Thoracic aorta (tissue), 2 donors: Measurements from ENCODE around the gene DZIP1. TPM values are rescaled to one million over a fixed set of nuclear protein-coding genes. Genes with fewer than 3 reads are reported as not detected.

Experiments used
- ATAC-seq: fragments of 150-250 bp; one replicate; pipeline ENCODE4 v1.8.0; 2017; ENCODE audit warnings: low read depth; ENCODE audit not compliant: insufficient number of reproducible peaks, low FRiP score
- DNase-seq: peaks from one replicate; pipeline ENCODE4 v3.0.0-alpha.2; 2020; ENCODE audit warnings: low spot score
- H3K27ac ChIP-seq, 2 donors: fragments of 200-600 bp; sonication (generic); 1 replicate in 1 of 2; 2 replicates in 1 of 2; pipeline ENCODE4 v1.5.1; 2016; ENCODE audit warnings: mild to moderate bottlenecking in 2 of 2, moderate library complexity in 2 of 2
- H3K27me3 ChIP-seq: fragments of 200-600 bp; sonication (generic); replicated peaks from 2 replicates; pipeline ENCODE4 v1.6.0; 2016; ENCODE audit warnings: mild to moderate bottlenecking; ENCODE audit not compliant: insufficient read depth
- H3K36me3 ChIP-seq: fragments of 200-600 bp; sonication (generic); one replicate; pipeline ENCODE4 v1.5.1; 2016
- H3K4me1 ChIP-seq, 2 donors: fragments of 200-600 bp; sonication (generic); 1 replicate in 1 of 2; 2 replicates in 1 of 2; pipeline versions ENCODE4 v1.5.1 to v1.6.0; 2016; ENCODE audit warnings: low read depth in 2 of 2, mild to moderate bottlenecking in 1 of 2; ENCODE audit not compliant: control insufficient read depth in 1 of 2
- H3K4me3 ChIP-seq: fragments of 200-600 bp; sonication (generic); 2 replicates; pipeline ENCODE4 v1.5.1; 2016; ENCODE audit warnings: mild to moderate bottlenecking
- H3K9me3 ChIP-seq: fragments of 200-600 bp; sonication (generic); 2 replicates; pipeline ENCODE4 v1.5.1; 2016
- CTCF ChIP-seq: fragments of 200-600 bp; sonication (generic); IDR thresholded peaks from one replicate; pipeline ENCODE4 v1.5.1; 2019; ENCODE audit warnings: antibody characterized with exemption
- total RNA-seq, 2 donors: library from RNA; depleted of rRNA; stranded (reverse); fragments of >200 nt; gene quantifications; one replicate each; pipeline versions ENCODE4 v1.1.0 to v1.2.3, GENCODE V29; 2016

The DZIP1 gene
- total RNA-seq, 2 donors from 2014 or later = 24.5 to 26.0 TPM

GRCh38 chr13:95541308-95541707, 103.2 kb downstream of the DZIP1 start:
- no peaks in the 10 kb centered on the region for H3K9me3 ChIP-seq
- no peaks in the 10 kb centered on the region for H3K36me3 ChIP-seq
- peaks cover 2 to 10% of the 10 kb centered on the region in 2 donors for H3K4me1 ChIP-seq
- no peak for TF ChIP-seq CTCF
- H3K4me3 ChIP-seq = no peak overlapping the region
- peaks cover 4% of the 10 kb centered on the region for H3K27me3 ChIP-seq
- no peak overlapping the region for H3K27ac ChIP-seq
- no peak for ATAC-seq
- no peak for DNase-seq

GRCh38 chr13:95540888-95541287, 103.6 kb downstream of the DZIP1 start:
- Histone ChIP-seq H3K27ac (no peak overlapping the region), H3K9me3 (no peaks in the 10 kb centered on the region), H3K4me3 (no peak overlapping the region), H3K4me1 (peaks cover 2 to 10% of the 10 kb centered on the region in 2 donors), H3K36me3 (no peaks in the 10 kb centered on the region), H3K27me3 (peaks cover 4% of the 10 kb centered on the region)
- ATAC-seq (no peak), DNase-seq (no peak)
- no peak for TF ChIP-seq CTCF

GRCh38 chr13:95536632-95537241, 107.8 kb downstream of the DZIP1 start:
- Histone ChIP-seq H3K27ac (no peak overlapping the region), H3K4me3 (no peak overlapping the region), H3K9me3 (no peaks in the 10 kb centered on the region), H3K27me3 (peaks cover 4% of the 10 kb centered on the region), H3K36me3 (no peaks in the 10 kb centered on the region), H3K4me1 (peaks cover 2 to 18% of the 10 kb centered on the region in 2 donors)
- ATAC-seq (no peak), DNase-seq (no peak)
- TF ChIP-seq CTCF = peak; percentile 28

- TF ChIP-seq CTCF = no peak
Observed at GRCh38 chr13:95535243-95535642, 109.3 kb downstream of the DZIP1 start.

GRCh38 chr13:95533545-95534160, 110.9 kb downstream of the DZIP1 start:
- no peak for ATAC-seq
- no peak for DNase-seq
- Histone ChIP-seq H3K4me3 (no peak overlapping the region), H3K27me3 (peaks cover 4% of the 10 kb centered on the region), H3K27ac (no peak overlapping the region), H3K9me3 (no peaks in the 10 kb centered on the region), H3K36me3 (no peaks in the 10 kb centered on the region), H3K4me1 (peaks cover 0 to 17% of the 10 kb centered on the region in 2 donors)
- TF ChIP-seq CTCF = no peak

More at GRCh38 chr13:95535243-95535642, 109.3 kb downstream of the DZIP1 start:
- Histone ChIP-seq H3K27me3 (peaks cover 4% of the 10 kb centered on the region), H3K36me3 (no peaks in the 10 kb centered on the region), H3K27ac (no peak overlapping the region), H3K4me3 (no peak overlapping the region), H3K9me3 (no peaks in the 10 kb centered on the region), H3K4me1 (peaks cover 0 to 10% of the 10 kb centered on the region in 2 donors)
- ATAC-seq = peak; percentile 65
- DNase-seq = no peak
